Measurements from ENCODE around the gene SLC16A5.
"Not testable (repeated sequence)": the region's sequence is repeated elsewhere in the genome, so short reads cannot be mapped to it uniquely, and the experiment has no call there.

The SLC16A5 gene

DNA sequence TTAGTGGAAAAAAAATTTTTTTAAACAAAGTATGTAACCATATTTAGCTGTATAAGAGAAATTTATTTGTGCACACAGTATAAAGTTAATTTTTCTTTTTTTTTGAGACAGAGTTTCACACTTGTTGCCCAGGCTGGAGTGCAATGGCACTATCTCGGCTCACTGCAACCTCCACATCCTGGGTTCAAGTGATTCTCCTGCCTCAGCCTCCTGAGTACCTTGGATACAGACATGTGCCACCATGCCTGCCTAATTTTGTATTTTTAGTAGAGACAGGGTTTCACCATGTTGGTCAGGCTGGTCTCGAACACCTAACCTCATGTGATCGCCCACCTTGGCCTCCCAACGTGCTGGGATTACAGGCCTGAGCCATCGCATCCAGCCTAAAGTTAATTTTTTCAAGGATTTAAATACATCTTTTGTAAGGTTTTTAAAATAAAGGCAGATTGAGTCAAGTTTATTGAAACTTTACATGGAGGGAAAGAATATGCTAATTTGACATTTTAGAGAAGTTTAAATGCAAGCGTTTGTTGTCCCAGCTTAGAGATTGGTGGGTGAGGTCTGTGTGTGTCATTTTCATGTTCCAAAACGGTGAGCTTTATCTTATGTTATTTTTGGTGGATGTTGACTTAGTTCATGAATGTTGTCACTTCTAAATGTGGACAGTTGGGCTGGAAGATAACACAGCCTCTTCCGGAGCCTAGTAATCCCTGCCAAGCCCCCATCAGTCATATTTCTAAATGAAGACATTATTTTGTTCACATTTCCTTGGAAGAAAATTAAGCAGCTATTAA is 16.1 kb upstream of the SLC16A5 start:
- H3K27me3 Mint-ChIP-seq, H3K4me1 Mint-ChIP-seq: not testable (repeated sequence)

DNA sequence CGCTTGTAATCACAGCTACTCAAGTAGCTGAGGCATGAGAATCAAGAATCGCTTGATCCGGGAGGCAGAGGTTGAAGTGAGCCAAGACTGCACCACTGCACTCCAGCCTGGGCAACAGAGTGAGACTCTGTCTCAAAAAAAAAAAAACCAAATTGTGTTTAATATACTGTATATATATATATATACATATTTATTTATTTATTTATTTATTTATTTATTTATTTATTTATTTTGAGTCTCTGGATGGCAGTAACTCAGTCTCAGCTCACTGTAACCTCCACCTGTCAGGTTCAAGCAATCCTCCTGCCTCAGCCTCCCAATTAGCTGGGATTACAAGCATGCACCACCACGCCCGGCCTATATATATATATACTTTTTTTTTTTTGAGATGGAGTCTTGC is 14.8 kb upstream of the SLC16A5 start:
- not testable (repeated sequence) for ATAC-seq (ENCODE audit: low read depth); DNase-seq (ENCODE audit: low spot score in 2 of 2); H3K4me3 Mint-ChIP-seq; H3K27me3 Mint-ChIP-seq; H3K9me3 Mint-ChIP-seq; H3K36me3 Mint-ChIP-seq; H3K4me1 Mint-ChIP-seq; H3K27ac Mint-ChIP-seq

More for the DNA sequence above, 16.1 kb upstream of the SLC16A5 start:
- not testable (repeated sequence) for DNase-seq (ENCODE audit: low spot score in 2 of 2); H3K4me3 Mint-ChIP-seq; H3K27ac Mint-ChIP-seq; ATAC-seq (ENCODE audit: low read depth); H3K9me3 Mint-ChIP-seq; H3K36me3 Mint-ChIP-seq

DNA sequence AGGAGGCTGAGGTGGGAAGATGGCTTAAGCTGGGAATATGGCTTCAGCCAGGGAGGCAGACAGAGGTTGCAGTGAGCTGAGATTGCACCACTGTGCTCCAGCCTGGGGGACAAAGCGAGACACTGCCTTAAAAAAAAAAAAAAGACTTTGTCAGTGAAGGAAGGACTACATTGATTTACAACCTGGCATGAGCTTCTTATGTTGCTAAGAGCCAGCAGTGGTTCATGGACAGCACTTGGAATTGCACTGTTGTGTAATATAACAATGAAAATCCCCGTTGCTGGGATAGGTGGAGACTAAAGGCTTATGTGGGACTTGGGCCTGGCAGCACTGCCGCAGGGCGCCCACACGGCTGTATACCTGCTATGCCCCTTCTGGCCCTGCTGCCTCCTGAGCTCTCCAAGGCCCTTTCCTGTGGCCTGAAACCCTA is 14.1 kb upstream of the SLC16A5 start:
- Mint-ChIP-seq H3K4me1 (peaks cover 2% of the 10 kb centered on the region), H3K9me3 (no peaks in the 10 kb centered on the region), H3K36me3 (no peaks in the 10 kb centered on the region), H3K27me3 (no peaks in the 10 kb centered on the region), H3K27ac (no peak overlapping the region), H3K4me3 (no peak overlapping the region)
- DNase-seq (ENCODE audit: low spot score in 2 of 2) = no peak
- ATAC-seq (ENCODE audit: low read depth) = no peak

DNA sequence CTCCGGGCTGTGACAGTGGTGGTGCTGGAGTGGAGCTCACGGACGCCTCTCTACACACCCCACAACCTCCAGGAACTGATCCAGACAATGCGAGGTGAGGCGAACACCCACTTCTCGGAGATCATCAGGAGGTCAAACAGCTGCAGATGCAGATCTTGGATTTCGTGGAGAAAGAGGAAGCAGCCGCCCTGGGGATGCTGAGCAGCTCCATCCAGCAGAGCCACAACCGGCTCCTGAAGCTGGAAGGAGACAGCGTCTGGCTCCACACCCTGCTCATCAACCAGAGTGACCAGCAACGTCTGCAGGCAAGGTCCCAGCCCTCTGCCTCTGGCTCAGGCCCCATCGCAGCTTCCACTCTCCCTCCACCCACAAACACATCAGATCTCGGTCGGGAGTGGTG is 13.2 kb upstream of the SLC16A5 start:
- no peak for ATAC-seq (ENCODE audit: low read depth)

DNA sequence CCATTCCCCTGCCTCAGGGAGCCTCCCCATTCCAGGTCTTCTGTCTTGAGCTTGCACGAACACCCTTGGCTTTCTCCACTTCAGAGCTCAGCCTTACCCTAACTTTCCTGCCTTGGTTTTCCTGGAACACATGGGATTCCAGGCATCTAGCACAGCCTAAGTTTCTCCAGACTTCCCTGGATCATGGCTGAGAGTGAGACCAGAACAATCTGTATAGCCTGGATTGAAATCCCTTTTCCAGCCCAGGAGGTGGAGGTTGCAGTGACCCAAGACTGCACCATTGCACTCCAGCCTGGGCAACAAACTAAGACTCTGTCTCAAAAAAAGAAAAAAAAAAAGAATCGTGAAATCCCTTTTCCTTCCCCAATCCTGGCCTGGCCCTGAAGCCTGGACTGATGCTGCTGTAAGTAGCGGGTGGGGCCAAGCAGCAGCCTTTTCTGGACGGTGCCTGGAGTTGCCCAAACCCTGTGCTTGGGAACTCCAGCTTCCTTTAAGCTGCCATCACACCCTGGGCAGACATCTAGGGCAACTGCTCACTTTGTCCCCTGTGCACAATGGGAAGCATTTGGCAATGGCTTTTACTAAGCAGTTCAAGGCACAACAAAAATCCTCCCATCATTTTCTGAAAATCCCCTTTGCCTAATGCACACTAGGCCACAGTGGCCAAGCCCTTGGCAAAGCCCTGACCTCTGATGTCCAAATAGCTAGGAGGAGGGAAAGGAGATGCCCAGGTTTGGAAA is 12.0 kb upstream of the SLC16A5 start:
- Mint-ChIP-seq H3K27ac (no peak overlapping the region), H3K4me1 (peaks cover 4% of the 10 kb centered on the region), H3K4me3 (no peak overlapping the region), H3K36me3 (no peaks in the 10 kb centered on the region), H3K9me3 (no peaks in the 10 kb centered on the region), H3K27me3 (no peaks in the 10 kb centered on the region)
- ATAC-seq (ENCODE audit: low read depth) (no peak), DNase-seq (ENCODE audit: low spot score in 2 of 2) (no peak)

More for the DNA sequence above, 13.2 kb upstream of the SLC16A5 start:
- no peak overlapping the region for H3K27ac Mint-ChIP-seq
- H3K4me1 Mint-ChIP-seq = peaks cover 4% of the 10 kb centered on the region
- H3K4me3 Mint-ChIP-seq = no peak overlapping the region
- no peaks in the 10 kb centered on the region for H3K9me3 Mint-ChIP-seq
- no peak for DNase-seq (ENCODE audit: low spot score in 2 of 2)
- no peaks in the 10 kb centered on the region for H3K36me3 Mint-ChIP-seq
- no peaks in the 10 kb centered on the region for H3K27me3 Mint-ChIP-seq

DNA sequence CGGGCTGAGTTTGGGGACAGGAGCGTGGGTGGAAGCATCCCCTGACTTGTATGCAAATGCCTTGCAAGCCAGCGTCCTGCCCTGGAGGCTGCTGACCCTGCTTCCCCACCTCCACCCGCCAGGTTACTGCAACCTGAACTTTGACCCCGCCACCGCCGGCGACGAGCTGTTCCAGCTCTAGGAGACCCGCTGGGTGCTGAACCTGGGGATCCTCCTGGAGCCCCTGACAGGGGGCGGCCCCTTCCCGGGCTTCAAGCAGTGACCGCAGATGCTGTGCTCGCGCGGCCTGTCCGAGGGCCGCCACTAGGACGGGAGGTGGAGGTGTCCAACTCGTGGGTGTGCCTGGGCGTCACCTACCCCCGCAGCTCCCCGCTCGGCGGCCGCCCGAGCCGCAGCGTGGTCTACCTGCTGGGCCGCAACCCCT is 10.7 kb upstream of the SLC16A5 start:
- no peaks in the 10 kb centered on the region for H3K9me3 Mint-ChIP-seq
- H3K4me3 Mint-ChIP-seq = peak overlapping the region; percentile 85
- ATAC-seq (ENCODE audit: low read depth) (no peak), DNase-seq (ENCODE audit: low spot score in 2 of 2) (no peak)
- H3K27ac Mint-ChIP-seq = peak overlapping the region; percentile 83
- H3K27me3 Mint-ChIP-seq = no peaks in the 10 kb centered on the region
- peaks cover 7% of the 10 kb centered on the region for H3K4me1 Mint-ChIP-seq
- H3K36me3 Mint-ChIP-seq = no peaks in the 10 kb centered on the region

DNA sequence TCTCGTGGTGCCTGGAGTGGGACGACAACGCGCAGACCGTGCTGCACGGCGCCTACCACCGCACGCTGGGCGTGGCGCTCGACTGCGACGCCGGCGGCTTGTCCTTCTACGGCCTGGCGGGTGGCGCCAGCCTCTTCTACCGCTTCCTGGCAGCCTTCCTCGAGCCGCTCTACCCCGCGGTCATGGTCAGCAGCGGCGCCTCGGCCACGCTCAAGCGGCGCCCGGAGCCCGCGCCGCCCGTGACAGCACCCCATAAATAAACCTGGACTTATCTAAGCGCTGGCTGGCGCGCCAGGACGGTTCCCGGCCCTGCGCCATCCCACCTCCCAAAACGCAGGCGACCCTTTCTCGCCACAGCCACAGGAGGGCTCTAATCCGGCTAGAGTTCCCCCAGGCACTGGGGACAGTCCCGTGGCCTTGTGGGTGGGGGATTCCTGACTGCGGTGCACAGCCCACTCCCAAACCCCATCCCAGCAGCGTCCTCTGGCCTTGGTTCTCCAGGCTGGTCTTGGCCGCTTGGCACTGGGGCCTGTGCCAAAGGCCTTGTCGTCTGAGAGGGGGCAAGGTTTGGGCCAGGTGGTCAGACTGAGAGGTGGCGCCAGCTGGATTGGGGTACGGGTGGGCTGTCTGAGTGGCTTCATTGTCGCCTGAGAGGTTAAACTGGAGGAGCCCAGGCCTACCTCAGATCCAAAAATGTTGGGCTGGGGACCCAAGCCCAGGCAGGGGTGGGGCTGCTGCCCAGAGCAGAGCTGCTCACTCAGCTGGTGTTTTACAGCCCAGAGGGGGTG is 10.1 kb upstream of the SLC16A5 start:
- peaks cover 9% of the 10 kb centered on the region for H3K4me1 Mint-ChIP-seq
- H3K36me3 Mint-ChIP-seq = no peaks in the 10 kb centered on the region
- ATAC-seq (ENCODE audit: low read depth) (peak; percentile 87), DNase-seq (ENCODE audit: low spot score in 2 of 2) (peak; percentile 48 to 56)
- peak overlapping the region; percentile 83 for H3K27ac Mint-ChIP-seq
- peaks cover 3% of the 10 kb centered on the region for H3K27me3 Mint-ChIP-seq
- H3K4me3 Mint-ChIP-seq = peak overlapping the region; percentile 85
- no peaks in the 10 kb centered on the region for H3K9me3 Mint-ChIP-seq

DNA sequence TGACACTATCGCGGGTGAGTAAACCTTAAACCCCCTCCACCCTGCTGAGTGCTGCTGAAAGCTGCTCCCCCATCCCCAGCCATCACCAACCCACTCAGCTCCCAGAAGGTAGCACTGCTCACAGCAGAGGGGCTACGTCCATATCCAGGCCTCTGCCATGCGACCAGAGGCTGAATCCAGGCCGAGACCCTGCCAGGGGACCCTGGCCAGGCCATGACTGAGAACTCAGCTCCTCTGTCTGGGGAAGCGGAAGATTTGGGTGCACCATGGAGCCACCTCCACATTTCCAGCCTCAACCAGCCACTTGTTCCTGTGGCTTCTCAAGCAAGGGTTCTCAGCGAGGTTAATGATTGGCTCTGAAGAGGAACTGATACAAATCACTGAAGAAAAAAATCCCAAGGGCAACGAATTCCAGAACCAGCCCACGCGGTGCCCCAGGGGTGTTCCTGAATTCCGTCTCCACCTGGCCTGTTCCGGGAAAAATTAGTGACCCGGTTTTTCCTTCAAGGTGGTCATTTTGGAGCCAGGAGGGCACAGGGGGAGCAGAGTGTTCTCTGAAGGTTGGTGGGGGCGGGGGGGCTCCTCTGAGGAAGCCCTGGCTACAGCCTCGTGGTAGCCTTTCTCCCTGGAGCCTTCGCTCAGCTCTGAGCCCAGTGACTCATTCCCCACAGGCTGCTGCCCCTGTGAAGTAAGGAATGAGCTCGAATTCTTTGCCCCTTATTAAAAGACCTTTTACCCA is 9.3 kb upstream of the SLC16A5 start:
- peak overlapping the region; percentile 85 for H3K4me3 Mint-ChIP-seq
- no peaks in the 10 kb centered on the region for H3K9me3 Mint-ChIP-seq
- no peak for DNase-seq (ENCODE audit: low spot score in 2 of 2)
- H3K27me3 Mint-ChIP-seq = peaks cover 4% of the 10 kb centered on the region
- H3K27ac Mint-ChIP-seq = peak overlapping the region; percentile 83
- H3K36me3 Mint-ChIP-seq = no peaks in the 10 kb centered on the region
- peak; percentile 34 for ATAC-seq (ENCODE audit: low read depth)
- peaks cover 9% of the 10 kb centered on the region for H3K4me1 Mint-ChIP-seq

DNA sequence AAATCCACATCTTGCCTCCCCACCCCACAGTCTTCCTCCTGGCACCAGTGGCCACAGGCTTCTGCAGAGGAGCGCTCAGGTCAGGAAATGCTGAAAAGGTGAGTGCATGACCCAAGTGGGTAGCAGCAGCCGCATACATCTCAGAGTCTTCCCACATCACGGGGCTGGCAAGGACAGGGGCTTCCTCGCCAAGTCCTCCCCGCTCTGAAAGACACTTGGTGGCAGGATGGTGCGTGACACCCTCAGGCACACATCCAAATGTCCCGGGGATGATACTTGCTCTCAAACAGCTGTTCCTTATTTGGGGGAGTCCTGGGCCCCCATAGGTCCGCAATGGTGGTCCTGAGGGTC is 8.8 kb upstream of the SLC16A5 start:
- ATAC-seq (ENCODE audit: low read depth) = no peak
- Mint-ChIP-seq H3K4me3 (no peak overlapping the region), H3K36me3 (no peaks in the 10 kb centered on the region), H3K27ac (no peak overlapping the region), H3K9me3 (no peaks in the 10 kb centered on the region), H3K4me1 (peaks cover 9% of the 10 kb centered on the region), H3K27me3 (peaks cover 4% of the 10 kb centered on the region)
- DNase-seq (ENCODE audit: low spot score in 2 of 2) = no peak

DNA sequence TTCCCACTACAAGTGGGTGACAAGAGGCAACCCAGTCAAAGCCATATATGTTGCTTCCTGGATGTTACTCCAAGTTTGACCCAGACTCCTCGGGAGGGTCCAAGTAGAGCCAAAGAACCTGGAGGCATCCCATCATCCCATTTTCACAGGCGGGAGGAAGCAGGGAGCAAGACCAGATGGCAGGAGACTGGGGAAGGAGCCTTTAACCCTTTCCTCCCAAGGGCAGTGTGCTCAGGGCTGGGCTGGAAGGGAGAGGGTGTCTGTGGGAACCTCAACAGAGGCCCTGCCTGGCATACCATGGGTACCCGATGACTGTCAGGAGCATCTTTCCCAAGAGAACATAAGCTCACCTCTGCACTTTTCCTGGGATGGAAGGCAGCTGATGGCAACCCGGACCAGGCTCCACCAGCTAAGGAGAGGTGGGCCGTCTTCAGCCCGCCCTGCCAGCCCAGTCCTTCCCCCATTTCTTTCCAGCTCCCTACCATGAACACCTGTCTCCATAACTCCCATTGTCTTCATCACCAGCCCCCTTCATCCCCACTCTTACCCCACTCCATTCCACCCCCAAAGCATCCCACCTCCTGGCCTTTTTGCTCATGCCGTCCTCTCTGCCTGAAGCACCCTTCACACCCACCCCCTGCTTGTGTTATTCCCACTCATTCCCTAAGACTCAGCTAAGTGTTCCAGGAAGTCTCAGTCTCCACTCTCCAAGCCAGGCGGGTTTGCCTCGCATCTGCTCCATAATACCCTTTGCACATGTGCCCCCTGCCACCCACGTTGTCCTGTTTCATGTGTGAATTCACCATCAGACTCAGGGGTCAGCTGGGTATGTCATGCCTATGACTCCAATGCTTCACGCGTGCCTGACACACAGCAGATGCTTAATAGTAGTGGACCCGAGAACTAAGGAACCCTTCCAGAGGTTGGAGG is 5.9 kb upstream of the SLC16A5 start:
- no peak overlapping the region for H3K4me3 Mint-ChIP-seq
- H3K36me3 Mint-ChIP-seq = no peaks in the 10 kb centered on the region
- no peak overlapping the region for H3K27ac Mint-ChIP-seq
- peaks cover 5% of the 10 kb centered on the region for H3K27me3 Mint-ChIP-seq
- H3K9me3 Mint-ChIP-seq = no peaks in the 10 kb centered on the region
- H3K4me1 Mint-ChIP-seq = peaks cover 11% of the 10 kb centered on the region
- ATAC-seq (ENCODE audit: low read depth) = no peak
- DNase-seq (ENCODE audit: low spot score in 2 of 2) = no peak

DNA sequence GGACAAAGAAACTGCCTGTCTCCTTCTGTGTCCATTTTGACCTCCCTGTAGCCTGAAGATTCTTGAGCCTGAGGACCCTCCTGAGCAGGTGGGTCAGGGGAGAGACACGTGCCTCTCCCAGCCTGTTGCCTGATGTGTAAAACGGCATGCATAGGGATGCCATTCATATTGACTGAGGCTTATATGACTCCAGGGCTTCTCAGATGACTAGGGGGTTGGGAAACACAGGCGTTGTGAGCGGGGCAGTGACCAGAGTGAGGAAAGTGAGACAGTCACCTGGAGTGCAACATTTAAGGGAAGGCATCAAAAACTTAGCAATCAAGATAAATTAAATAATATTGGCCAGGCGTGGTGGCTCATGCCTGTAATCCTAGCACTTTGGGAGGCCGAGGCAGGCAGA is 5.1 kb upstream of the SLC16A5 start:
- ATAC-seq (ENCODE audit: low read depth) (no peak), DNase-seq (ENCODE audit: low spot score in 2 of 2) (no peak)
- no peak overlapping the region for H3K4me3 Mint-ChIP-seq
- H3K4me1 Mint-ChIP-seq = peaks cover 14% of the 10 kb centered on the region
- H3K27me3 Mint-ChIP-seq = peaks cover 5% of the 10 kb centered on the region
- H3K9me3 Mint-ChIP-seq = no peaks in the 10 kb centered on the region
- no peak overlapping the region for H3K27ac Mint-ChIP-seq
- no peaks in the 10 kb centered on the region for H3K36me3 Mint-ChIP-seq

DNA sequence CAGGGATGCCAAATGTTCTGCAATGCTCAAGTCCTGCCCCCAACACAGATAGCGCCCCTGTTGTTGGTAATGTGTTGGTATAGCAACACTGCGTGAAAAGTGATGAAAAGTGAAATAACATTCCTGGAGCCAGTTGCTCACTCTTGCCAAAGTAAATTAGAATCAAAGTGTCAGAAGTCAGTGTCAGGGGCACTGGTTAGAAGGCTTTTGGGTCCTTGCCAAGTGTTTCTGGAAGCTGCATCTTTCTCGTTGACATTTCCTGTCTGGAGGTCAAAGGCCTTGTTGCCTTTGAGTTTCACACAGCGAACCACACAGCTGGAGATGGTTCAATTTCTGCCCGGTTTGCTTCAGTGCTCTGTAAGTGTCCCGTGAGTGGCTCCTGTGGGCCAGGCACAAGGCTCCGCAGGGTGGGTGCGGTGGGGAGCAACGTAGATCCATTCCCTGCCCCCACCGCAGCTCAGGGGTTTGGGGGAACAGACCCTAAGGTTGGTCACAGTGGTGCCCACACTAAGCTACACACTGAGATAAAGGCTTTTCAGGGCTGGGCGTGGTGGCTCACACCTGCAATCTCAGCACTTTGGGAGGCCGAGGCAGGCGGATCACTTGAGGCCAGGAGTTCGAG is 3.6 kb upstream of the SLC16A5 start:
- Mint-ChIP-seq H3K4me1 (peaks cover 16% of the 10 kb centered on the region), H3K27me3 (peaks cover 5% of the 10 kb centered on the region), H3K27ac (no peak overlapping the region), H3K4me3 (no peak overlapping the region), H3K9me3 (no peaks in the 10 kb centered on the region), H3K36me3 (no peaks in the 10 kb centered on the region)
- ATAC-seq (ENCODE audit: low read depth) = no peak
- no peak for DNase-seq (ENCODE audit: low spot score in 2 of 2)

Data from memory B cell (primary cell).